Peyer's patch (tissue), 4 donors: ENCODE data around the gene C3orf22. TPM values are rescaled to one million over a fixed set of nuclear protein-coding genes. Genes with fewer than 3 reads are reported as not detected.

Experiments
- DNase-seq, 3 donors: peaks; one replicate each; pipeline ENCODE4 v3.0.0-alpha.2; 2017 to 2019
- H3K27ac ChIP-seq, 4 donors: fragments of 200-600 bp; sonication (generic); one replicate each; pipeline ENCODE4 v1.5.1; 2016 to 2019
- H3K27me3 ChIP-seq, 2 donors: fragments of 200-600 bp; sonication (generic); one replicate each; pipeline ENCODE4 v1.5.1; 2019
- H3K36me3 ChIP-seq, 3 donors: fragments of 200-600 bp; sonication (generic); one replicate each; pipeline ENCODE4 v1.5.1; 2016 to 2019
- H3K4me1 ChIP-seq, 4 donors: fragments of 200-600 bp; sonication (generic); one replicate each; pipeline ENCODE4 v1.5.1; 2016 to 2019
- H3K4me3 ChIP-seq, 4 donors: fragments of 200-600 bp; sonication (generic); 1 replicate in 3 of 4; 2 replicates in 1 of 4; pipeline ENCODE4 v1.5.1; 2016 to 2019; ENCODE audit warnings: mild to moderate bottlenecking in 1 of 4
- H3K9me3 ChIP-seq, 4 donors: fragments of 200-600 bp; sonication (generic); one replicate each; pipeline ENCODE4 v1.5.1; 2016 to 2019; ENCODE audit warnings: mild to moderate bottlenecking in 1 of 4
- POLR2A ChIP-seq, 2 donors: fragments of 450-650 bp; IDR thresholded peaks; one replicate each; pipeline ENCODE4 v1.5.1; 2017; ENCODE audit warnings: antibody characterized with exemption in 2 of 2, mild to moderate bottlenecking in 2 of 2, moderate library complexity in 2 of 2
- total RNA-seq, 4 donors: library from RNA; depleted of rRNA; stranded (reverse); fragments of >200 nt; gene quantifications; one replicate each; pipeline ENCODE4 v1.1.0, GENCODE V29; 2016
- TF ChIP-seq, protein P1 (sequence below), 6 experiments: fragments of 450-650 bp in 4 of 6; fragments of 200-600 bp in 2 of 6; sonication (generic) in 1 of 6; IDR thresholded peaks; one replicate each; pipeline ENCODE4 v1.5.1; 2017 to 2019; ENCODE audit warnings: antibody characterized with exemption in 6 of 6, mild to moderate bottlenecking in 3 of 6, moderate library complexity in 1 of 6

The C3orf22 gene
- total RNA-seq, 4 donors from 2014 or later = not detected

DNA sequence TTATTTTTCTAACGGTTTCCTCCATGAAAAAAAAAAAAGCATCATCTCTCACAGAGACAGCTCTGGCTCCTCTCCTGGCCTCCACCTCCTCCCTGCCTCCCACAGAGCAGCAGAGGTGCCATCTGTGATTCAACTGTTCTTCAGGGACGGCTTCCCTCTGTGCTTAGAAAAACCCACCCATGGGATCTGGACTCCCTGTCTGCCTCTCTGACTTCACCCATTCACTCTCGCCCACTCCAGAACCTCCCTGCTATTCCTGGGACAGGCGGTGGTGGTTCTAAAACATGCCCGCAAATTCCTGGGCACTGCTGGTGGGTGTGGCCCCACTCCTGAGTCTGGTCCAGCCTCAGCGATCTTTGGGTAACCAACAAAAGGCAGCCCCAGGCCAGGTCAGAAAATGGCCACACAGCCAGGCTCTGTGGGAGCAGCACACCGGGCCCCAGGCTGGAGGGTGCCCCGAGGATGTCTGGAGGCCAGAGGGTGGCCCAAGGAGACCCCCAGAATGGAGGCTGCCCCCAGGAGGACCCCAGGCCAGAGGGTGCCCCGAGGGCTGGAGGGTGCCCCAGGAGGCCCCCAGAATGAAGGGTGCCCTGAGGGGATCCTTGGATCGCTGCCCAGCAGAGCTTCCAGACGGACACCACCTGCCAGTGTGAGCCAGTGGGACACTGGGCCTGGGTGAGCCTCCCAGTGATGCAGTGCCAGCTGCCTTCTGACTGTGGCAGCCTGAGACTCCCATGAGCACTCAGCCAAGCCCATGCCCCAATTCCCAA, 37.4 kb downstream of the C3orf22 start:
- Histone ChIP-seq H3K4me3 (no peak overlapping the region), H3K9me3 (no peaks in the 10 kb centered on the region), H3K27ac (no peak overlapping the region), H3K36me3 (no peaks in the 10 kb centered on the region), H3K27me3 (no peaks in the 10 kb centered on the region), H3K4me1 (peaks cover 0 to 19% (median 3%) of the 10 kb centered on the region in 4 donors)
- DNase-seq = peak in 1 of 3 donors; percentile 35
- no peak for TF ChIP-seq POLR2A (IDR thresholded peaks at IDR 0.05)
- TF ChIP-seq, protein P1, sequence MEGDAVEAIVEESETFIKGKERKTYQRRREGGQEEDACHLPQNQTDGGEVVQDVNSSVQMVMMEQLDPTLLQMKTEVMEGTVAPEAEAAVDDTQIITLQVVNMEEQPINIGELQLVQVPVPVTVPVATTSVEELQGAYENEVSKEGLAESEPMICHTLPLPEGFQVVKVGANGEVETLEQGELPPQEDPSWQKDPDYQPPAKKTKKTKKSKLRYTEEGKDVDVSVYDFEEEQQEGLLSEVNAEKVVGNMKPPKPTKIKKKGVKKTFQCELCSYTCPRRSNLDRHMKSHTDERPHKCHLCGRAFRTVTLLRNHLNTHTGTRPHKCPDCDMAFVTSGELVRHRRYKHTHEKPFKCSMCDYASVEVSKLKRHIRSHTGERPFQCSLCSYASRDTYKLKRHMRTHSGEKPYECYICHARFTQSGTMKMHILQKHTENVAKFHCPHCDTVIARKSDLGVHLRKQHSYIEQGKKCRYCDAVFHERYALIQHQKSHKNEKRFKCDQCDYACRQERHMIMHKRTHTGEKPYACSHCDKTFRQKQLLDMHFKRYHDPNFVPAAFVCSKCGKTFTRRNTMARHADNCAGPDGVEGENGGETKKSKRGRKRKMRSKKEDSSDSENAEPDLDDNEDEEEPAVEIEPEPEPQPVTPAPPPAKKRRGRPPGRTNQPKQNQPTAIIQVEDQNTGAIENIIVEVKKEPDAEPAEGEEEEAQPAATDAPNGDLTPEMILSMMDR (IDR thresholded peaks at IDR 0.05) = no peak

DNA sequence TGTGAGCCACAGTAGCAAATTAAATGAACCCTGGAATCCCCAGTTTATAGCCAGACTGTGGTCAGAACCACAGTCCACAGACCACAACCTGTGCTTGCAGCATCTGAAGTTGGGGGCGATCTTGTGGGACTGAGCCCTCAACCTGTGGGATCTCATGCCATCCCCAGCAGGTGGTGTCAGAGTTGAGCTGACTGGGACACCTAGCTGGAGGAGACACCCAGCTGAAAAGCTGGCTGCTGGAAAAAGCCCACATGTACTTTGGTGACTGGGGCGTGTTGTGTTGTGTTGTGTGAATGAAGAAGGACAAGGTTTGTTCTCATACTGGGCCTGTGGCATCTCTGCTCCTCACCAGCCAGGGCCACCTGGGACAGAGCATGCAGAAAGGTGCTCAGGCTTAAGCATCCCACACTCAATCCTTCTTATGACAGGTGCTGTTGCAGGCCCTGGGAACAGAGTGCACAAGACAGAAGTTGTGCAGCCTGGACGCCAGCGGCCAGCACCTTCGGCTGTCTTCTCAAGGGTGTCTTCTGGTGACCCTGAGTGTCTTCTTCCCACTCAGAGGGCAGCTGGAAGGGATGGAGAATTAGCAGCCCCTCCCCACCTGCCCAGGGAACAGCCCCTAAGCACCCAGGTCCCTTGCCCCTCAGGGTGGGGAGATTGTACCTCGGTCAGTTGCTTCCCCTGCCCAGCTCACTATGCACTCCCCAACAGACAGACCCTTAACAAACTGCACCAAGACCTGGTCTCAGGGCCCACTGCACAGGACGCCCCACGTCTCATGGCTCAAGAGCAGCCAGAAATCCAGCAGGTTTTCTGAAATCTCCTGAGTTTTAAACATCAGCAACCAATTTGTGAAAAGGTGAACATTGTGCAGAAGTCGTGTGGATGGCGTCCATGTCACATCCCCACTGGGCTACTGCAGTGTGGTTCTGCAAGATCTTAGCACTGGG, 39.0 kb downstream of the C3orf22 start:
- Histone ChIP-seq H3K27me3 (no peaks in the 10 kb centered on the region), H3K9me3 (no peaks in the 10 kb centered on the region), H3K4me3 (no peak overlapping the region), H3K27ac (no peak overlapping the region), H3K36me3 (no peaks in the 10 kb centered on the region), H3K4me1 (peaks cover 0 to 17% (median 3%) of the 10 kb centered on the region in 4 donors)
- no peak for TF ChIP-seq POLR2A (IDR thresholded peaks at IDR 0.05)
- DNase-seq = peak in 1 of 3 donors; percentile 21

DNA sequence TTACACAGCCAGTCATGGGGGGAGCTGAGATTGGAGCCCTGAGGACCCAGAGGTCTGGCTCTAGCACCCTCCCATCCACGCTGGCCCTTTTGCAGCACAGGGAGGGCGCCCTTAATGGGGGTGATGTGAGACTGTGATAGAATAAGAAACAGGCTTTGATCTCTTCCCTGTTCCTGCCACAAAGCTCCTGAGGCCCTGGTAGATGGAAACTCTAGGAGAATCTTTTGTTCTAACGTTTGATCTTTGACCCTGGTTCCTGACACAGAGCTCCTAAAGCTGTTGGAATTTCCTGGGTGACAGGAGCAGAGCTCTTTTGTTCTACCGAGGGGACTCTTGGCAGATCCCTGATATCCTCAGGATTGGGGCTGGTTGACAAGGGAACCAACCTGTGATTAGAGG, 40.0 kb downstream of the C3orf22 start:
- Histone ChIP-seq H3K9me3 (no peaks in the 10 kb centered on the region), H3K4me1 (peaks cover 0 to 6% (median 0%) of the 10 kb centered on the region in 4 donors), H3K27me3 (no peaks in the 10 kb centered on the region), H3K36me3 (no peaks in the 10 kb centered on the region), H3K27ac (no peak overlapping the region), H3K4me3 (no peak overlapping the region)
- DNase-seq = no peak
- no peak for TF ChIP-seq POLR2A (IDR thresholded peaks at IDR 0.05)
- TF ChIP-seq, protein P1 (IDR thresholded peaks at IDR 0.05) = no peak

DNA sequence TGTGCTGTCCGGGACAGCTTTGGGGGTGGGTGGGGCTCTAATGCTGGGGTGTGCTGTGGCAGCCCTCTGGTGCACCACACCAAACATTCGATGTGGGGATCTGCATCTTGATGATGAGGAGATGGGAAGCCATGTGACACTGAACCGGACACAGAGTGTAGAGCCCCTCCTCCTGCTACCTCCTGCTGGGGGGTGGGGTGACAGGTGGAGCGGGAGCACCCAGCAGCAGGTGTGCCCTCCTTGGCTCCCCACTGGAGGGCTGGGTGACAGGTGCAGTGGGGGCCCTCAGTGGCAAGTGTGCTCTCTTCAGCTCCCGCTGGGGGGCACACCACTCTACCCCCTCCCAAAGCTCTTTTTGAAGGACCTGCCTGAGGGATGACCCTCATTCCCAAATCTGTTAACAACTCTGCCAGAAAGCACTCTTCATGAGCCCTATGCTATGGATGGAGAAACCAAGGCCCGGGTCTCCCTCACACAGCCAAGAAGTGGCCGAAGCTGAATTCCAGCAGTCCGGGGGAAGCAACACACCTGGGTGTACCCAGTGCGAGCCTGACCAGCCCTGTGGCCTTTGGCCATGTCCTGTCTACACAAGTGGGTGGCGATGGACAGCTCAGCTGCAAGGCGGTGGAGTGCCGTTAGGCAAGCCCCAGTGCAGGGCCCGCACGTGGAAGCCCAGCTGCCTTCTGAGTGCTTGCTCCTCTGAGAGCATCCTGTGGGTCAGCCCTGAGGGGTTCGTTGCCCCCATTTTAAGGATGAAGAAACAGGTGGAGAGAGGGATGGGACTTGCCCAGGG, 40.5 kb downstream of the C3orf22 start:
- H3K27me3 ChIP-seq = no peaks in the 10 kb centered on the region
- peaks cover 0 to under 1% (median 0%) of the 10 kb centered on the region in 4 donors for H3K4me1 ChIP-seq
- no peaks in the 10 kb centered on the region for H3K9me3 ChIP-seq
- peak in 1 of 3 donors; percentile 38 for DNase-seq
- H3K27ac ChIP-seq = no peak overlapping the region
- H3K4me3 ChIP-seq = no peak overlapping the region
- no peaks in the 10 kb centered on the region for H3K36me3 ChIP-seq
- TF ChIP-seq, protein P1 (IDR thresholded peaks at IDR 0.05) = no peak
- TF ChIP-seq POLR2A (IDR thresholded peaks at IDR 0.05) = no peak

DNA sequence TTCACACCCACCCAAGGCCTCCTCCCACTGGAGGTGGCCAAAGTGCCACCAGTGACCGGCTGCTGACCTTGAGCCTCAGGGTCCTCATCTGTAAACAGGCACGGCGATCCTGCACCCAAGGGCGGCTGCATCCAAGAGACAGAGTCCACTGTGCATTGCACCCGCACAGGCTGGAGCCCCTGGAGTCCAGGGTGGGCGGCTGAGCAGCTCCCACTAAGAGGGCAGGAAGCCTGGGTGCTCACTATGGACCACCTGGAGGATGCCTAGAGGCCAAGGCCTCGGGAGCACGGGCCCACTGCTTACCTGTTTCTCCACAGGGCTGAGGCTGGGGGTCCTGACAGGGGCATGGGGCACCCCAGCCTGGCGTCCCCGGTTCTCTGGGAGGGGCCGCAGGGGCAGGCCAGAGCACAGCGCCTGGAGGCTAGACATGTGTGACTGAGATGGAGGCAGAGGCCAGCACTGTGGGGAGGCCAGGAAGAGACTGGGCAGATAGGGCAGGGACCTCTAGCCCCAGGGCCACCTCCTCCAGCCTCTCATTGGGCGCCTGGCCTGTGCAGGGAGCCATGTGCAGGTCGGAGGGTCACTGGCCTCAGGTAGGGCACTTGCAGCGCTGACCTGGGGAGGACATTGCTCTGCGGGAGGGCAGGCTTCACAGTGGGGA, 41.3 kb downstream of the C3orf22 start, which contains the start of gene UROC1:
TSS of gene UROC1 (minus strand) at position 483 of the 661 bp plus-strand sequence. CDS start at position 429, 54 bp downstream.
- Histone ChIP-seq H3K9me3 (no peaks in the 10 kb centered on the region), H3K27me3 (no peaks in the 10 kb centered on the region), H3K4me3 (no peak within 1 kb of the TSS), H3K4me1 (no peaks in the 10 kb centered on the region), H3K36me3 (no peaks in the 10 kb centered on the region), H3K27ac (no peak within 1 kb of the TSS)
- TF ChIP-seq, protein P1 (IDR thresholded peaks at IDR 0.05) = no peak
- TF ChIP-seq POLR2A (IDR thresholded peaks at IDR 0.05) = no peak
- peak in 1 of 3 donors; percentile 38 for DNase-seq
